M059J (cell line): ENCODE measurements around the gene SYTL2. TPM values are rescaled to one million over a fixed set of nuclear protein-coding genes. Genes with fewer than 3 reads are reported as not detected.

Source experiments
- DNase-seq: peaks from one replicate; pipeline ENCODE4 v3.0.0-alpha.2; 2012; ENCODE audit warnings: low read depth
- total RNA-seq: library from RNA; depleted of rRNA; stranded (reverse); fragments of >200 nt; shearing (Covaris generic); gene quantifications from 2 replicates; pipeline ENCODE4 v1.2.3, GENCODE V29; 2014

SYTL2 gene
- total RNA-seq, 1 experiment from 2014 or later: 46.8 TPM

DNA sequence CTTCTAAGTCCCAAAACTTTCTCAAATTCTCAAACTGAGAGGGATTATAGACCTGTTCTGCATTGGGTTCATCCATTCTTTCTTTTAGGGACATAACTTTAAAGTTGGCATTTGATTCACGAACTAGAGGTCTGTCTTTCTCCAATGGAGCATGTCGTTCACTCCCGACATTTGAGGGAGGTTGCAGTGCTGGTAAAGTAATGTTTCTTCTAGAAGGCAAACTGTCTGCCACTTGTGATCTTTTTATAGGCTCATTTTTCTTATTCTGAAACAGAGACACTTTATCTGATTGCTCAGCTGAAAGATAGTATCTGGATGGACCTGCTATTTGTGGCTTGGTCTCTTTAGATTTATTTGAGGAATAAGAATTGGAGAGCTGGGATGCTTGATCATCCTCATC is 84.6 kb downstream of the SYTL2 start:
- DNase-seq: no peak

DNA sequence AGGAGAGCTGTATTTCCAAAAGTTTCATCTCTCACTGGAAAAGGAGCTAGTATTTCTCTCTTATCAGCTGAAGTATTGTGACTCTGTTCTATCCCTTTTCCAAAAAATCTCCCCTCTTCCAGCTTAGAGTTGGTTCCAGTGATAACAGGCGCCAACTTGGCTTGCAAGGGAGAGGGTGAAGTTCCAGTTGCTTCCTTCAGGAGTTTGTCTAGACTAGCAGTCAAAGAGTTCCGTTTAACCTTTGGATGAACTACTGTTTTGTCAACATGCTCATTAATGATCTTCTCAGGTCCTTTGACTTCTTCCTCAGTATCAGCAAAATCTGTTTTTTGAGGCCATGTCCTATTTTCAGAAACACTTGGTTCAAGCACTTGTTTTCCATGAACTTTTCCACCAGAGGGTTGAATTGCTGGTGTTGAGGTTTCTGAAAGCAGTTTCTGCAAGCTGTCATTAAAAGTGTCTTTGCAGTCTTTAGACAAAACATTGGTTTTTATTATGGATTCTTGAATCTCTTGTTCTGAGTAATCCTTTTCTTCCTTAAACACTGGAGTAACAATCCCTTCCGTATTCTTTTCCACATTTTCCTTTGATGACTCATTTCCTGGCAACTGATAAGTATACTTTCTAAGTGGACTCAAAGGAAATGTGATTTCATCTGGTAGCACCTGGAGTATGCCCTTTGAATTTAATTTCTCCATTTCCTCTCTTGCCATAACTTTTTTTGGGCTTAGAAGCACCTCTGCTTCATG is 85.3 kb downstream of the SYTL2 start:
- peak; percentile 98 for DNase-seq

DNA sequence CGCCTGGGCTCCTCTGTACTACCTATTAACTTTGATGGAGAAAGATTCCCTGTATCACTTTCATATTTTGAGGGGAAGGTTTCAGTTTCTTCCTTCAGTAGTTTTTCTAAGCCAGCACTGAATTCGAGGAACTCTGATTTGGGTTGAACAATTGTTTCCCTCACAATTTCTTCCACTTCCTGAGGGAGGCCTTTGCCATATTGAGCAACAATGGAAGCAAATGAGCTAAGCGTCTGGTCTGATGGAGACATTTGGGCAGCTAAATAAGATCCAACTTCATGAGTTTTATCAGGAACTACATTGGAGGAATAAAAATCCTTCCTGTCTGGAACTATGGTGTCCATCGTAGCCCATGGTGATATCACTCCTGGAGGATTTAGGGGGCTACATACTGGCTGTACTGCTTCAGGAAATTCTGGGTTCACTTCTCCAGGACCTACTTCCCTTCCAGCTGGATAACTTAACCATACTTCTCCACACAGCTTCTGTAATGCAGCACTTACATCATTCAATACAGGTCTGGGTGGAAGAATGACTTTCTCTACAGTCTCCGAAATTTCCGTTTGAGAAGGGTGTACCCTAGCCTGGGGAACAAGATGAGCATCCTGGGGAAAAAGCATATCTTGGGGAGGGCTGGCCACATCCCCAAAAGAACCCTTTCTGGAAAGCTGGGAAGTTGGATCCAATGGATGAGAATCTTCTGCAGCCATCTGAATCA is 86.0 kb downstream of the SYTL2 start:
- DNase-seq: no peak

DNA sequence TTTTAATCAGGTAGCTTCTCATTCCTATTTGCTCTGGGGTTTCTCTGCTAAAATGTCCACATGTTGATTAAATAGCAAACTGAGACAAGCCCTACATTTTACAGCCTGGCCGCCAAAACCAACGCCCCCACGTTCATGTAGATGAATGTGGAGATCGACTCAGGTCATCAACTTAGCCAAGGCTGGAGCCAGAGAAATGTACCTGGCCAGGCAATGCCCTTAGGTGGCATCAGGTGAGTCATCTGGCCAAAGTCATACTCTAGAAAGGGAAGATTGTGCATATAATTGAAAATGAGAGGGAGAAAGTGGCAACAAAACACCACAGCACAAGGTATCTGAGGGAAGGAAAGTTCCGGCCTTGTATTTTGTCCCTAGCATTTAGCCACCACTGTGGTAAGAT is 87.9 kb downstream of the SYTL2 start:
- DNase-seq: no peak

DNA sequence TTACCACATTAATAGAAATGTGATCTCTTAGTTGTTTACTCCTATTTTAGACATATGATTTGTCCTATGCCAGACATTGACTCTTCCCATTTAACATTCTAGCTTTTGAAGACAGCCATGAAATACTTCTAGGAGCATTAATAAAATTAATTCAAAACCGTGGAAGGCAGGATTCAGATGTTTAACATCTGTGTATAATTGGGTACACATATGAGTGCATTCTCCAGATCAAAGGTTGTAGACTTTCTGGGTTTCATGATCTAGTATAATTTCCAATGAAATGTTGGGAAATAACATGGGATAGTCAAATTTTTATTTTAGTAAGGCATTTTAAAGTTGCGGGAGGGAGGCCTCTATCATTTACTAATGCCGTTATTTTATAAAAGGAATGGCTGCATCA is 89.8 kb downstream of the SYTL2 start:
- DNase-seq: no peak

DNA sequence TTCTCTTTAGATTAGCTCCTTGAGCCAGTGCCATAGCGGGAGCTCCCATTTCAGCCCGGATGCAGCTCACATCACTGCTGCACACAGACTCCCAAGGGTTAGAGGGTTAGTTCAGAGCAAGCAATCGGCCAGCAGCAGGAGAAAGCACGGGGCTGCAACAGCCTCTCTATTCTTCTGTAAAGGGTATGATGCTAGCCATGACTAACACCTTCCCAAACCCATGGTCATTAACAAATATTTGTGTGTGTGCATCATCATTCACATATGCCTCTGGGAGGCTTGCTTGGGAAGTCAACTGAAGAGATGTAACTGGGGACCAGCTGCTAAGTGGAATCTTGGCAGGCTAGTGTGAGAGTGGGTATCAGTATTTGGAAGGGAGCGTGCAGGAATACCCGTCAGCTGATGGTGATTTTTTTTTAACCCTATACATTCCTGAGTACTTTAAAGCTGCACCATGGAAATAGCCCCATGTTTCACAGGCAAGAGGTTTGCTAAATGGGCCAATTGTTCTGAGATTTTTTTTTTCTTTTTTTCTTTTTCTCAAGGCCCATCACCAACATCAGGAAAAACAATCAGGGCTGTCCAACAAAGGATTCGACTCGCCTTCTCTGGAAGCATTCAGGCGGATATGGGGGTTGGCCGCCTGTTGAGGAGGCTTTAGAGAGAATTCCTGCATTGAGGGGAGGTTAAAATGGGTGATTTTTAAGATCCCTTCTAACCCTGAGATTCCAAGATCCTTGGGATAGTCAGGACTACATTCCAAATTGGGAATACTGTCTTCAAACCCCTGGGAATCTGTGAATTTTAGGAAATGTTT is 91.7 kb downstream of the SYTL2 start:
- DNase-seq: peak; percentile 98

DNA sequence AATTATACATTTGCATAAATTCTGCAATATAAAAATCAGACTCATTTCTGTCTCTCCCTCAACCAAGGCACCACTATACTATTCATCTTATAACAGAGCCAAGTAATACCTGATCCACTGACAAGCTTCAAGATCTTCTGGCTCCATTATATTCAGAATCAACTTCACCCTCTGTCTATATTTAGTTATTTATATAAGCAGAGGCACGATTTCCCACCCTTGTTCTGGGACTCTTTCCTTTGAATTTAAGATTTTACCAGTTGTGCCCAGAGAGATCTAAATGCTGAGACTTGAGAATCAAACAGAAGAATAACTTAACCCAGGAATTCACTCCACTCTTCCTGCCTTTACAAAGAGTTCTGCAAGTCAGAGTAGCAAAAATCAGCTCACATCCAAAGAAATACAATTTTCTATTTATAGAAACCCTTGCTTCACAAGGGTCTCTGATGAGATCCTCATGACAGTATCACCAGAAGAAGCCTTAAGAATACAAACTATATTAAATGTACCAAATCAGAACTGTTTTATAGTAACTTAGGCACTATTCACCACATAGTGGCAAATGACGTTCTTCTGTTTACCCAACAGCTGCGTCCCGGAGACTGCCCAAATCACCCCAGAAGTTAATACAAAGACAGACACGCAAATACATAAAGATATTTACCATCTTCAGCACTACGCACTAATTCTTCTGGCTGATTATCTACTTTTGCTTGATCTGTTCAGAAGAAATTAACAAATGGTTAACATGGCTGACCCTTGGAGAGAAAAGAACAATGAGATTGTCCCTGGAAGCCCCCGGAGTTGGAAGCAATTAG is 92.6 kb downstream of the SYTL2 start:
- no peak for DNase-seq

DNA sequence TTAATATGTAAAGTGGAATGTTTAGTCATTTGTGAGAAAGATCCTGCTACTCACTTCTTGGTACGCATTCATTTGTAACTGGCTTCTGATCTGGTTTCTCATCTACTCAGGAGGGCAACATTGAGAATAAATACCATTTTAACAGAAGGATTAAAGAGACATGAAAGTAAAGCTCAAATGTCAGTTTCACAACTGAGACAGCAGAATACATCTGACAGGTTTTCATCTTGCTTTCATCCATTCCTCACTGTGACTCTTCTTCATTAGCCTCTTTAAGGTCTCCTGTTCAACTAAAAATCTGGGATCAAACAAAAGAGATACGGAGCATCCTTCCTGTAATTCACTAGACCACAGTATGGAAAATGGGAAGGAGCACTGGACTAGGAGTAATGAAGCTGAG is 93.5 kb downstream of the SYTL2 start:
- DNase-seq: no peak

DNA sequence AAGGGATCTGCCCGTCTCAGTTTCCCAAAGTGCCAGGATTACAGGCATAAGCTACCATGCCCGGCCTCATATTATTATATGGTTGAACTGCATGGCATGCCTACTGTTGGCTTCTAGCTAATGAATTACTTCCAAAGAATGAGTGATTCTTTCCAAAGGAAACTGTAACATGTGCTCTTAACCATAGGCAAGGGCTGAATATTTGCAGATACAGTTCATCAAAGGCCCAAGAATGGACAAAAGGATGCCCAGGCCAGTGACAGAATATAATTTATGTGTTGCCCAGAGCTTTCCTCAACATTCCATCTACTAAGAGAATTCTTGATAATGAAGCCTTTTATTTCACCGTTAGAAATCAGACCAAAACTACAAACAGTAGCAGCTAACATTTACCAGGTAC is 98.0 kb downstream of the SYTL2 start:
- DNase-seq: no peak

DNA sequence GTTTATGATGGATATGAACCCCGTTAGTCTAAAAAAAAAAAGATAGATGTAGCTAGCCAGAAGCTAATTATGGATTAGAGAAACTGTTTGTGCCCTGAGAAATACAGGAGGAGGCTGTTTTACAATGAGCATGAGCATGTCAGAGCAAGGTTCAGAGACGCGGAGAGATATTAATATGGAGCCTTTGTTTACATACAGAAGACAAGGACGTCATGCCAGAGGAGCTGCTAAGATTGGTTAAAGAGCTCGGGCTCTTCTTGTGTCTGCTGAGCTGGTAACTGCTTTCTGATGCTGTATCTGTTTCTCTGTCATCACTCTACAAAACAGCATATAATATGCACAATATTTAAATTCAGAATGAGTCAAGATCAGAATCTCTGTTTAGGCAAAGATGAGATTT is 100.0 kb downstream of the SYTL2 start:
- no peak for DNase-seq

DNA sequence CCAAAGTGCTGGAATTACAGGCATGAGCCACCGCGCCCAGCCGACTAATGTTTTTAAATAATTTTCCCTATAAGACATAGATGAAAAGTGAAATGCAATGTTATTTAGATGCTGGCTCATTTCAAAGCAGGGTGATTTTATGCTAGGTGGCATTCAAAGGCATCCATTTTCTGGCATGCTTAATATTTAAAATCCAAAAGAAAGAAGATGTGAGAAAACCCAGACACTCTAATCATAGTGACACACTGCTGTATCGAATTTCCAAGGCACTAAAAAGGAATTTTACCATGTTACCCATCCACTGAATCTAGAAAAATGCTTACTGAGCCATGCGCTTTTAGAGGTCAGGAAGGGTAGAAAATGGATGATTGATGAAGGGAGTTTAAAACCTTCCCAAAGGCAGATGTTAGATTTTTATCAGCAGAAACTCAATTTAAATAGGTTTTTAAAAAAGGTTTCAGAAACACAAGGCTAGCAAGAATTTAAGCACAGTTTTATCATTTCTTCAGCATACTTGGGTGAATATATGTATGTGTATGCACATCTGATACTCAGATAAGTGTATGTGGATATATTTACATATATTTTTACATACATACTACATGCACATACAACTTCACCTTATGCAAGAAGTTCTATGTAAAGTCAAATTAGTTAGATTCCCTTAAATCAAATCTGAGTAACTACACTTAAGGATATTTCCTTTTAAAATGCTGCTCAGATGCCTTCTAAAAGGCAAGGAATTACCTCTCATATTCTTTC is 100.8 kb downstream of the SYTL2 start:
- no peak for DNase-seq

DNA sequence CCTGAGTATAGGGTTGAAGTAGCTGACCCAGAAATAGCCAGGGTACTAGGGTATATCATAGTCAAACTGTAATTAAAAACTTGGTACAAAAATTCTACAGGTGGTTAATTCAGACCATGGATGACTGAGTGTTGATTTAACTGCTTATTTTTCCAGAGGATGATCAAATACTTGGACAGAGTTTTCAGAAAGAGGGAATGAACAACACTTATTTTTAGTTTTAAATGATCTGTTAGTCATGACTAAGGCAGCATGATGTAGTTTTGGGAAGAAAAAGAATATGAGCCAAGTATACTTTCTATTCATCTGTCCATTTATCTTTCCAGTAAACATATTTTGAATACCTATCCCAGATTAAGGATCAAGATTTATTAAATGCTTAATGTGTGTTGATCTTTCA is 105.1 kb downstream of the SYTL2 start:
- no peak for DNase-seq

DNA sequence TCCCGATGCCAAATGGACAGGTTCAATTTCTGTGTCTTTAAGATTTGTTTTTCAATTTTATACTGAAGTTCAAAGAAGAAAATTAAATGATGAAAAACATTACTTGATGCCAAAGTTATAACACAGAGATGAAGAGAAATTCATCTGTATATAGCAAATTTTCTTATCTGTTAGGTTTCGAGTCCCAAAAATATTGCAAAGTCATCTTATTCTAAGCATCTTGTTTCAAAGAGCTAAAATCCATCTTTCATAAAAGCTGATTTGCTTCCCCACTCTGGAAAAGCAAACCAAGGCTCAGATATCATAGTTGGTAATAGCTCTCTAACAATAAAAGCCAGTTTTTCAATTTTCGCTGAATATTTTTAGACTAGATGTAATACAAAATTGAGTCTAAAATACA is 106.0 kb downstream of the SYTL2 start:
- DNase-seq: no peak

DNA sequence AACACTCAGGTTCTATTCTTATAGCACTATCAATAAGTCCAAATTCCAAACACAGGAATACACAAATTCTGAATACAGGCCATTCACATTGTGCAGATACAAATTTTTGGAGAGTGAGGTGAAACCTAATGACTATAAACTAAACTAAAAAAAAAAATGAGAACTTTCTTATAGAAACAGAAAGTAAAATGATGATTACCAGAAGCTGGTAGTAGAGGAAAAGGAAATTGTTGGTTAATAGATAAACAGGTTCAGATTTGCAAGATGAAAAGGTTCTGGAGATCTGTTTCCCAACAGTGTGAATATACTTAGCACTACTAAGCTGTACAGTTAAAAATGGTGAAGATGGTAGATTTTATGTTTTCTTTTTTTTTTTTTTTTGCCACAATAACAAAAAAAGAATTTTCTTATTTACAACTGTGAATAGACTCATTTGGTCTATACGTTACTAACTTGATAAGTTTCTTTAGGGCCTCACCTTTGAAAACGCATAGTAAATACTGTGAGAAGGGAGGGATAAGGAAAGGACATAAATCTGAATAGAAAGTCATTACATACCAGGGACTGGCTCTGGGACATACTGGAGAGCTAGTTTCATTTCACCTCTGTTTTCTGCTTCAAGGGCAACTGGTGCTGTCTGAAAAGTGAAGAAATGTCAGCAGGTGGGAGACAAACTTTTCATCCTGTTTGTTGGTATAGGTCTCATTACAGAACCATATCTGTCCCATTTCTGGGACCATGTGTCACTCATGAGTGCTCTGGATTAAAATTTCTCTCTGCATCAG is 110.8 kb downstream of the SYTL2 start:
- DNase-seq: no peak

DNA sequence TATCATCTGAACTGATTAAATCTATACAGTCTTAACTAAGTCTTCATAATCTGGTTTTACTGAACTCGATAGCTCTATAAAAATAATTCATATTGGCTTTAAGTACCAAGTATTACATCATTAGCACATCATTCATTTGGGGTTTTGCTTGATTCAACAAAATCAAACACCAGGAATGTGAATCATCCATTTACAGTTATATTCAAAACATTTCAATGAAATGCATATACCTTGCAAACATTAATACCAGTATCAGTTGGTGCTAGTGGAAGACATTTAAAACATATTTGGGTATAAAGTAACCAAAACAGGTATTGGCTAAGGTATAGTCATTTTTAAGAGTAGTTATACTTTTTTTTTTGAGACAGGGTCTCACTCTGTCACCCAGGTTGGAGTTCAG is 112.7 kb downstream of the SYTL2 start:
- no peak for DNase-seq

DNA sequence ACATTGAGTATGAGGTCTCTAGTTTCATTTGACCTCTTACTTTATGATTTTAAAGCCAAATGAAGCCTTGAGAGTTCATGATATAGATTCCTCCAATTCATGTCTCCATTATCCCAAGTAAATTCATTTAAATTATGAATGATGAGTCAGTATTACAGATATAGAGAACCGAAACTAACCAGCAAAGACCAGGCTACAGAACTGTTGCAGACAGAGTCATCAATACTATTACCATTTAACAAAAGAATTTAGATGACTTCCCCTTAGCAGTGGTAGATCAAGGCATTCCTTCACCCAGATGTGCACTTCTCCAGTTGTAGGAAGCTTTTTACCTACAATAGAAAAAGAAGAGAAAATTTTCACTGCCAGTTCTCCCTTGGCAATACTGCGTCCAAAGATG is 113.2 kb downstream of the SYTL2 start:
- DNase-seq: no peak

DNA sequence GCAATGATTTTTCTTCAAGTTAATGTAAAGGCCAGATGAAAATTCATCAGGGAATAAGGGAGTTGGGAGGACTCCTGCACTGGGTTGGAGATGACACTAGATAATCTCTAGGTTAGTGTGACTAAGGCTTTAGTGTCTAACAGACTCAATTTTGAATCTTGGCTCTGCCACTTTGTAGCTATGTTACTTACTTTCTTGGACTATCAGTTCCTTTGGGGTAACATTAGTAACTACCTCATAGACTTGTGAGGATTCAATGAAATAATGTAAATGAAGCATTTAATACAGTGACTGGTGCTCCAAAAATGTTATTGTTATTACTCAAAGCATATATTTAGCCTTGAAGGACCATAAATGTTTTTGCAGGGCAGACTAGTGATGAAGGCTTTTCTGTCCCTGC is 115.4 kb downstream of the SYTL2 start:
- no peak for DNase-seq

DNA sequence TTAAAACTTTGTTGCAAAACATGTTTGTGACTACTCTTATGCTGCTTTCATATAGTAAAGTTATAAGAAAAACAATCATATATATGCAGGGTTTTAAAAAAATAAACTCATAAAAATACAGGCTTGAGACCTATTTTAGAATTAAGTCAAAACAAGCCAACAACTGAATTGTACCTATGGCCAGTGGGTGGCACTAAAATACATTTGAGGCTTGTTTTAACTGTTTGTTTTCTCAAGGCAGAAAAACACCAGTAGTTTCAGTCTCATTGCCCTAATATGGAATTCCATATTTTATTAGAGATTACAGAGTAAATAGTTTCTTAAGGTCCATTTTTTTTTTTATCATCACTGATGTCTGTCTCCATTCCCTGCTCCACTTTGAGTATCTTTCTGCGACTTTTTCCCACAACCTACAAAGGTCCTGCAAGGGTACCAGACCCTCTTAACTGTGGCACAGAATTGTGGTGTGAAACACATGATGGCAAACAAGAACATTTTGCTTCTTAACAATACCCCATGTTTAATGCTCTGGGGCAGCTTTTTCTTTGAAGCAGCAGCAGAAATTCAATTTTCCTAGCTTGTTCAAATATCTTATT is 116.5 kb downstream of the SYTL2 start:
- DNase-seq: peak; percentile 54

DNA sequence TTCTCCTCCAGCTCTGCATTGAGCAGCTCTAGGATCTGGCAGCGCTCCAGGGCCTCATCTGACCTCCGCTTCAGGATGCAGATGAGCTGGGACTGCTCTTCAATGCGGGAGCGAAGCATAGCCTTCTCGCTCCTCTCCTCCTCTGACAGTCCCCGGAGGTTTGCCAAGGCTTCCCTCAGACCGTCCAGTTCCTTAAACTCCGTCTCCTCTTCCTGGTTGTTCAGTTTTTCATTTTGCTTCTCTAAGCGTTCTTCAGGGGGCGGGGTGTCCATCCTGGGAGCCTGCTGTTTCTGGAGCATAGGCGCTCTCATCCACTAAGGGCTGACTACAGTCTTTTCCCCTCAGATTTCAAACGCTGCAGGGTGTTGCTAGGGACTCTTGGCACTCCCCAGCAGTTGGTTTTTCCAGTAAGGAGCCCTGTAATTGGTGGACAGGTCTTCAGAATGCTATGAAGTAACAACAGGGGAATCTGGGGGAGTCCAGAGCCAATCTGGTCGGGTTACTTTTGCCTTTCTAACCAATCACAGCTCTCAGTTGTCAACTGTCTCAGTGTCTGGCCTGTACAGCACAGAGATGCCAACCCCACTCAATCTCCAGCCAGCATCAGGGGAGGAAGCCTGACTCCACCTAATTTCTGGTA is 125.0 kb downstream of the SYTL2 start, which contains the start of gene CCDC89:
TSS of gene CCDC89 (minus strand) at position 376 of the 640 bp plus-strand sequence. CDS start at position 311, 65 bp downstream.
- peak; percentile 99 for DNase-seq
